Vagina (tissue), 2 donors: Measurements from ENCODE around the gene KATNAL1. TPM values are rescaled to one million over a fixed set of nuclear protein-coding genes. Genes with fewer than 3 reads are reported as not detected.

Experiments used
- DNase-seq, 2 donors: peaks; one replicate each; pipeline ENCODE4 v3.0.0-alpha.2; 2017; ENCODE audit errors: extremely low spot score in 2 of 2
- H3K27ac ChIP-seq: fragments of 200-600 bp; sonication (generic); one replicate; pipeline ENCODE4 v1.5.1; 2019
- H3K27me3 ChIP-seq: fragments of 200-600 bp; sonication (generic); one replicate; pipeline ENCODE4 v1.5.1; 2019
- H3K36me3 ChIP-seq, 2 donors: fragments of 200-600 bp; sonication (generic); one replicate each; pipeline ENCODE4 v1.5.1; 2017 to 2019
- H3K4me1 ChIP-seq: fragments of 200-600 bp; sonication (generic); one replicate; pipeline ENCODE4 v1.5.1; 2019
- H3K4me3 ChIP-seq, 2 donors: fragments of 200-600 bp; sonication (generic); 1 replicate in 1 of 2; 2 replicates in 1 of 2; pipeline ENCODE4 v1.5.1; 2016 to 2019
- H3K9me3 ChIP-seq: fragments of 200-600 bp; sonication (generic); one replicate; pipeline ENCODE4 v1.5.1; 2019
- CTCF ChIP-seq, 3 experiments: fragments of 450-650 bp in 2 of 3; fragments of 200-600 bp in 1 of 3; sonication (generic) in 1 of 3; IDR thresholded peaks; one replicate each; pipeline ENCODE4 v1.5.1; 2017 to 2019; ENCODE audit warnings: antibody characterized with exemption in 3 of 3, mild to moderate bottlenecking in 2 of 3, moderate library complexity in 2 of 3
- POLR2A ChIP-seq, 2 donors: fragments of 450-650 bp; IDR thresholded peaks; one replicate each; pipeline ENCODE4 v1.6.1; 2017; ENCODE audit warnings: antibody characterized with exemption in 2 of 2, mild to moderate bottlenecking in 2 of 2, moderate library complexity in 2 of 2
- POLR2AphosphoS5 ChIP-seq, 2 donors: sonication (generic); formaldehyde crosslinking; IDR thresholded peaks; one replicate each; pipeline ENCODE4 v1.9.0; 2017; ENCODE audit warnings: antibody characterized with exemption in 2 of 2, mild to moderate bottlenecking in 2 of 2, low read depth in 1 of 2; ENCODE audit not compliant: insufficient read depth in 1 of 2
- intact Hi-C: fragments of 100-400 bp; cut with DNase I; formaldehyde crosslinking; loops from one replicate; pipeline ENCODE4 v1.15.1; 2023
- total RNA-seq: library from RNA; depleted of rRNA; stranded (reverse); fragments of >200 nt; gene quantifications from one replicate; pipeline ENCODE4 v1.2.3, GENCODE V29; 2016

KATNAL1 gene
- total RNA-seq, 1 donor from 2014 or later: 20.6 TPM

DNA sequence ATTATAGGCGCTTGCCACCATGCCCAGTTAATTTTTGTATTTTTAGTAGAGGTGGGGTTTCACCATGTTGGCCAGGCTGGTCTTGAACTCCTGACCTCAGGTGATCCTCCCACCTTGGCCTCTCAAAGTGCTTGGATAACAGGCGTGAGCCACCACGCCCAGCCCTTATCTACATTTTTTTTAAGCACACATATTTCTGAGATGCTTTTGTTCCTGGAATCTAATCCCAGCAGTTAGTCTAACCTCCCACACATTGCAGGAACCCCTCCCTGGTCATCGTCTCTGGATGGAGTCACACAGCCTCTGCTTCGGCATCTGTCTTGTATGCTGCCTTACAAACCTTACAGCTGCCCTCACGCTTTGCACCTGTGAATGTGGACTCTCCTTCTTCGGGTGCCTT lies 15.1 kb upstream of the KATNAL1 start:
- intact Hi-C loops: no loop called here
- TF ChIP-seq POLR2A (IDR thresholded peaks at IDR 0.05): no peak
- no peak for TF ChIP-seq CTCF (IDR thresholded peaks at IDR 0.05)
- no peak for TF ChIP-seq POLR2AphosphoS5 (IDR thresholded peaks at IDR 0.05; ENCODE audit: insufficient read depth in 1 of 2, low read depth in 1 of 2)
- no peak overlapping the region for H3K4me3 ChIP-seq
- H3K36me3 ChIP-seq: no peaks in the 10 kb centered on the region
- H3K27ac ChIP-seq: no peak overlapping the region
- DNase-seq: no peak
- H3K9me3 ChIP-seq: no peaks in the 10 kb centered on the region
- H3K27me3 ChIP-seq: no peaks in the 10 kb centered on the region
- peaks cover 25% of the 10 kb centered on the region for H3K4me1 ChIP-seq

DNA sequence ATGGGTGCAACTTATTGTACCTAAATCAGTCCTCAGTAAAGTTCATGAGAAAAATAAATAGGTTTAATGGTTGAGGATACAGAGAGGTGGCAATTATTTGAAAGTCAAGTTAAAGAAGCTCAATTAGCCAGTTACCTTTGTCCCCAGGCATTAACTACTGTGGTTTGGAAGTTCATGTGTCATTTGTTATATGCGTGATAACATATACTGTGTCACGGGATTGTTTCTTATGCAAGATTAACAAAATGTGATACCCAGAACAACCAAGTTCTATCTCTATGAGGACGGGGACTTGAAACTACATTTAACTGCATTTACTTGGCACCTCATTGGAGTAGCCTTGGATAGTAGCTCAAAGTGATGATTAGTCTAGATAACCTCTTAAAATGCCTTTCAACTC lies 13.9 kb upstream of the KATNAL1 start:
- intact Hi-C loops: no loop called here
- Histone ChIP-seq H3K4me1 (peaks cover 25% of the 10 kb centered on the region), H3K27ac (no peak overlapping the region), H3K4me3 (no peak overlapping the region), H3K36me3 (no peaks in the 10 kb centered on the region), H3K9me3 (no peaks in the 10 kb centered on the region), H3K27me3 (no peaks in the 10 kb centered on the region)
- DNase-seq: no peak
- TF ChIP-seq CTCF (IDR thresholded peaks at IDR 0.05) (no peak), POLR2A (IDR thresholded peaks at IDR 0.05) (no peak), POLR2AphosphoS5 (IDR thresholded peaks at IDR 0.05; ENCODE audit: insufficient read depth in 1 of 2, low read depth in 1 of 2) (no peak)

DNA sequence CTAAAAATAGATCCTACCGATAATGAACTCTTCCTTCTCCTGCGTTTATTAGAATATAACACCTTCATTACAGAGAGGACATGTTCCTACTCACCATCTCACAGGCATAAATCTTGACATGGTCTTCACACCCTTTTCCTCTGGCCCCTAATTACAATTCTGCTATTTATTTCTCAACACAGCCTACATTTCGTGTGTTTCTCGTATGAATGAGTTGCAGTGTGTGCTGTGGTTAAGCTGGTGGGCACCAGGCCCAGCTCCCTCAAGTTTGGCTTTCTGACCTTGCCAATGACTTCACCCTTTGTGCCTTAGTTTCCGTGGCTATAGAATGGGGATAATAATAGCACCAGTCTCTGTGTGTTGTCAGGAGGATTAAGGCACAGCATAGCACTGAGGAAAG lies 12.3 kb upstream of the KATNAL1 start:
- intact Hi-C loops: loop anchor here (10.0 kb wide), 1 partner anchor 85 kb away; no protein-coding TSS in a partner anchor
- Histone ChIP-seq H3K36me3 (no peaks in the 10 kb centered on the region), H3K4me1 (peaks cover 25% of the 10 kb centered on the region), H3K4me3 (no peak overlapping the region), H3K27me3 (no peaks in the 10 kb centered on the region), H3K9me3 (no peaks in the 10 kb centered on the region), H3K27ac (peak overlapping the region; percentile 36)
- no peak for DNase-seq
- TF ChIP-seq POLR2AphosphoS5 (IDR thresholded peaks at IDR 0.05; ENCODE audit: insufficient read depth in 1 of 2, low read depth in 1 of 2): no peak
- TF ChIP-seq CTCF (IDR thresholded peaks at IDR 0.05): no peak
- TF ChIP-seq POLR2A (IDR thresholded peaks at IDR 0.05): no peak

- peak overlapping the region; percentile 36 for H3K27ac ChIP-seq
- H3K4me3 ChIP-seq: no peak overlapping the region
- TF ChIP-seq POLR2A (IDR thresholded peaks at IDR 0.05): no peak
- TF ChIP-seq POLR2AphosphoS5 (IDR thresholded peaks at IDR 0.05; ENCODE audit: insufficient read depth in 1 of 2, low read depth in 1 of 2): no peak
- no peak for TF ChIP-seq CTCF (IDR thresholded peaks at IDR 0.05)
- H3K36me3 ChIP-seq: no peaks in the 10 kb centered on the region
- H3K4me1 ChIP-seq: peaks cover 25% of the 10 kb centered on the region
- intact Hi-C loops: loop anchor here (10.0 kb wide), 1 partner anchor 86 kb away; no protein-coding TSS in a partner anchor
- no peaks in the 10 kb centered on the region for H3K27me3 ChIP-seq
- H3K9me3 ChIP-seq: no peaks in the 10 kb centered on the region
- no peak for DNase-seq
These were observed 11.8 kb upstream of the KATNAL1 start for GRCh38 chr13:30319130-30319529.

- intact Hi-C loops: loop anchor here (10.0 kb wide), 1 partner anchor 87 kb away; no protein-coding TSS in a partner anchor
- H3K9me3 ChIP-seq: no peaks in the 10 kb centered on the region
- H3K27ac ChIP-seq: peak overlapping the region; percentile 36
- H3K27me3 ChIP-seq: no peaks in the 10 kb centered on the region
- DNase-seq: no peak
- no peak overlapping the region for H3K4me3 ChIP-seq
- no peaks in the 10 kb centered on the region for H3K36me3 ChIP-seq
- peaks cover 29% of the 10 kb centered on the region for H3K4me1 ChIP-seq
- TF ChIP-seq CTCF (IDR thresholded peaks at IDR 0.05): no peak
- TF ChIP-seq POLR2A (IDR thresholded peaks at IDR 0.05): no peak
- TF ChIP-seq POLR2AphosphoS5 (IDR thresholded peaks at IDR 0.05; ENCODE audit: insufficient read depth in 1 of 2, low read depth in 1 of 2): no peak
These were observed 10.7 kb upstream of the KATNAL1 start for GRCh38 chr13:30318026-30318425.
